Activated naive CD4-positive, alpha-beta T cell treated with anti-CD3 and anti-CD28 coated beads for 36 hours (primary cell): ENCODE results near the gene CBY1. TPM values are rescaled to one million over a fixed set of nuclear protein-coding genes. Genes with fewer than 3 reads are reported as not detected.

Experiments
- CTCF ChIA-PET: fragments of 350-600 bp; sonication (Branson Sonifier 250); formaldehyde crosslinking; loops from one replicate; lab custom pipeline; 2021; ENCODE audit warnings: antibody characterized with exemption; lab: Charles Lee
- DNase-seq: peaks from one replicate; pipeline ENCODE4 v3.0.0-alpha.2; 2020
- H3K27ac Mint-ChIP-seq: one replicate; pipeline ENCODE4 v1.8.0; 2021; ENCODE audit warnings: mild to moderate bottlenecking, mixed read lengths
- H3K27me3 Mint-ChIP-seq: one replicate; pipeline ENCODE4 v1.8.0; 2021; ENCODE audit warnings: low read depth, mixed read lengths
- H3K36me3 Mint-ChIP-seq: one replicate; pipeline ENCODE4 v1.8.0; 2021; ENCODE audit warnings: low read depth, mixed read lengths
- H3K4me1 Mint-ChIP-seq: one replicate; pipeline ENCODE4 v1.8.0; 2021; ENCODE audit warnings: low read depth, mixed read lengths
- H3K4me3 Mint-ChIP-seq: one replicate; pipeline ENCODE4 v1.8.0; 2021; ENCODE audit warnings: mild to moderate bottlenecking, moderate library complexity, mixed read lengths
- H3K9me3 Mint-ChIP-seq: one replicate; pipeline ENCODE4 v1.8.0; 2021; ENCODE audit warnings: mixed read lengths
- intact Hi-C: fragments of 100-400 bp; cut with micrococcal nuclease; formaldehyde crosslinking; loops from one replicate; pipeline ENCODE4 v1.15.1; 2023
- total RNA-seq, 2 experiments: library from RNA; stranded (reverse); gene quantifications; one replicate each; pipeline ENCODE4 v1.2.3, GENCODE V29; 2021

The CBY1 gene
- total RNA-seq, 2 experiments from 2014 or later, result 8.8 to 9.4 TPM

GRCh38 chr22:38696606-38697424, 40.4 kb downstream of the CBY1 start:
- DNase-seq, result peak; percentile 77
- Mint-ChIP-seq H3K4me1 (peaks cover 63% of the 10 kb centered on the region), H3K27ac (peak overlapping the region; percentile 93), H3K9me3 (no peaks in the 10 kb centered on the region), H3K4me3 (peak overlapping the region; percentile 42), H3K27me3 (no peaks in the 10 kb centered on the region), H3K36me3 (peaks cover 32% of the 10 kb centered on the region)
- intact Hi-C loops, result loop anchor here (1.0 to 10.0 kb wide), 2 partner anchors 16 to 808 kb away; partner anchors contain the start of genes MIEF1 and TOMM22
- CTCF ChIA-PET, result interaction anchor here (0.7 to 5.6 kb wide), 3 partner anchors 15 to 37 kb away, joined by 3 to 33 read pairs (median 3); partner anchors contain the start of gene TOMM22

- Mint-ChIP-seq H3K27ac (peak overlapping the region; percentile 93), H3K27me3 (no peaks in the 10 kb centered on the region), H3K9me3 (no peaks in the 10 kb centered on the region), H3K4me1 (peaks cover 63% of the 10 kb centered on the region), H3K4me3 (peak overlapping the region; percentile 42), H3K36me3 (peaks cover 32% of the 10 kb centered on the region)
- CTCF ChIA-PET, result interaction anchor here (0.7 to 5.6 kb wide), 3 partner anchors 16 to 37 kb away, joined by 3 to 33 read pairs (median 3); partner anchors contain the start of gene TOMM22
- intact Hi-C loops, result loop anchor here (10.0 kb wide), 1 partner anchor 807 kb away; the partner anchor contains the start of gene MIEF1
- DNase-seq, result no peak
These were observed 41.1 kb downstream of the CBY1 start for GRCh38 chr22:38697425-38698089.

DNA sequence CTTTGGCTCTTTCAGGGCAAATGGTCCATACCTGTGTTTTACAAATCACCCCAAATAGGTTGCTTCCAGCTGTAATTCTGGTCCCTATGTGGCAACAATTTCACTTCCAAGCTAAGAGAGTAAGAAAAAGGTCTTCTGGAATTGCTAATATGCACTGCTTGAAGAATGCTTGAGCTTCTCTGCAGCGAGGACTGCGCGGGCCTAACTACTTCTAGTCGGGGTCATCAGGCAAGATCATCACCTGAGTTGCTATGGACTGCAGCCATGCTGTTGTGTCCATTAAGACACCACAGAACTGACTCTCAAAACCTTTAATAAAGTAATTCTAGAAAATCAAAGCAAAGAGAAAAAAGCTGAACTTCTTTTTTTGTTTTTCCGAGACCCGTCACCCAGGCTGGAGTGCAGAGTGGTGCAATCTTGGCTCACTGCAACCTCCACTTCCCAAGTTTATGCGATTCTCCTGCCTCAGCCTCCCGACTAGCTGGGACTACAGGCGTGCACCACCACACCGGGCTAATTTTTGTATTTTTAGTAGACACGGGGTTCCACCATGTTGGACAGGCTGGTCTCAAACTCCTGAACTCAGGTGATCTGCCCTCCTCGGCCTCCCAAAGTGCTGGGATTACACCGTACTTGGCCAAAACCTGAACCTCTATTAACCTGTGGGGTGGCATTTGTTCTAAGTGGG, 42.1 kb downstream of the CBY1 start:
- DNase-seq, result no peak
- CTCF ChIA-PET, result interaction anchor here (0.6 to 5.6 kb wide), 5 partner anchors 15 to 616 kb away, joined by 3 to 33 read pairs (median 6); partner anchors contain the start of gene TOMM22
- peak overlapping the region; percentile 93 for H3K27ac Mint-ChIP-seq
- peaks cover 60% of the 10 kb centered on the region for H3K4me1 Mint-ChIP-seq
- H3K9me3 Mint-ChIP-seq, result no peaks in the 10 kb centered on the region
- intact Hi-C loops, result loop anchor here (10.0 kb wide), 1 partner anchor 806 kb away; the partner anchor contains the start of gene MIEF1
- H3K36me3 Mint-ChIP-seq, result peaks cover 32% of the 10 kb centered on the region
- peak overlapping the region; percentile 91 for H3K4me3 Mint-ChIP-seq
- H3K27me3 Mint-ChIP-seq, result no peaks in the 10 kb centered on the region

DNA sequence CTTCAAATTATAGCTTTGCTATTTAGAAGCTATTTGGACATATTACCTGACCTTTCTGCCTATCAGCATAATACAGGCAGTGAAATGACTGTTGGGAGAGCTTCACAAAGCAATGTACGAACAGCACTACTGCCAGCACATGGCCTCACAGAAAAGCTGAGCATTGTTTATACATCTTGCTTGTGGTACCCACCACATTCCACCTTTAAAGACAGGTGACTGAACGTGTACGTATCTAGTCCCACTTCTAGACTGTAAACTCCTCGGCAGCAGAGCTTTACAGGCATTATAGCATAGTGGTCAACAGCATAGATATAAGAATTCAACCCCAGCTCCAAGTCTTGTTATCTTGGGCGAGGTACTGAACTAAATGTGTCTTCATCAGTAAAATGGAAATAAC, 42.7 kb downstream of the CBY1 start:
- Mint-ChIP-seq H3K9me3 (no peaks in the 10 kb centered on the region), H3K4me3 (peak overlapping the region; percentile 91), H3K27me3 (no peaks in the 10 kb centered on the region), H3K27ac (peak overlapping the region; percentile 93), H3K36me3 (peaks cover 31% of the 10 kb centered on the region), H3K4me1 (peaks cover 60% of the 10 kb centered on the region)
- no peak for DNase-seq
- CTCF ChIA-PET, result interaction anchor here (1.0 to 5.6 kb wide), 4 partner anchors 15 to 26 kb away, joined by 3 to 33 read pairs (median 6); partner anchors contain the start of gene TOMM22
- intact Hi-C loops, result loop anchor here (10.0 kb wide), 1 partner anchor 806 kb away; the partner anchor contains the start of gene MIEF1

DNA sequence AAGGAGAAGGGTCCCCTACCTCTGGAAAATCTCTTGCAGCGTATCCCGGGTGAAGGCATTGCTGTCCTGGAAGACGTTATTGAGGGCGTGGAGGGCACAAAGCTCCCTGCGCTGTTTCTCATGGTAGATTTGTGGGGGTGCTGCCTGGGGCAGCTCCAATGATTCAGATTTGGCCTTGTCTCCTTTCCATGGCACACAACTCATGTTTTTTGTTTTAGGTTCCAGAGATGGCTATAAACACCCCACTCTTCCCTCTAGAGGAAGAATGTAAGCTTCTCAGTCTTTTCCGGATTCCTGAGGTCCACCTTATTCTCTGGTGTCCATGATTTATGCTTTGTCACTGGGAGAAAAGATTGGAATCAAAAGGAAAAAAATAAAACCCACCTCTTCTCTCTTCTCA, 43.3 kb downstream of the CBY1 start:
- peaks cover 28% of the 10 kb centered on the region for H3K36me3 Mint-ChIP-seq
- peaks cover 60% of the 10 kb centered on the region for H3K4me1 Mint-ChIP-seq
- CTCF ChIA-PET, result interaction anchor here (0.7 to 5.6 kb wide), 5 partner anchors 16 to 644 kb away, joined by 3 to 33 read pairs (median 6); partner anchors contain the start of gene TOMM22
- H3K9me3 Mint-ChIP-seq, result no peaks in the 10 kb centered on the region
- H3K27ac Mint-ChIP-seq, result peak overlapping the region; percentile 93
- peak overlapping the region; percentile 91 for H3K4me3 Mint-ChIP-seq
- intact Hi-C loops, result loop anchor here (10.0 kb wide), 3 partner anchors 285 to 805 kb away; partner anchors contain the start of genes APOBEC3B and MIEF1
- H3K27me3 Mint-ChIP-seq, result no peaks in the 10 kb centered on the region
- no peak for DNase-seq

DNA sequence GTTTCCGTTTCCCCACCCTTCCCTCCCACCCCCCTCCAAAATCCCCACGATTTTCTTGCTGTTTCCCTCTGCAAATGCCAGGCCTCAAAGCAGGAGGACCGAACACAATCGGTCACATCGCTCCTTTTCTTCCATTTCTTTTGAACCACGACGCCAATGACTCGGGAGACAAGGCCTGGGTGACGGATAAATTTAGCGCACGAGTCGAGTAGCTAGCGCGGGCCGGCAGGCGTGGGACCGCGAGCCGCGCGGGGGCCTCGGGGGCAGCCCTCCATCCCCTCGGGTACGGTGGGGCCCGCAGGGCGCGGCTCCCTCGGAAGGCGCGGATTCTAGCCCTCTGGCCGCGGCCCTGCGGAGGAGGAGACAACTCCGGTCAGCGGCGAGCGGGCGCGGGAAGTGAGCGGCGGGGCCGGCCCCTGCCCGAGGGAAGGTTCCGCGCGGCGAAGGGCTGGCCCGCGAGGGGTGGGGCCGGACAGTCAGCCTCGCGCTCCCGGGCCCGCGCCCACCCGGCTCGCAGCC, 43.9 kb downstream of the CBY1 start:
- H3K9me3 Mint-ChIP-seq, result no peaks in the 10 kb centered on the region
- H3K4me1 Mint-ChIP-seq, result peaks cover 59% of the 10 kb centered on the region
- no peaks in the 10 kb centered on the region for H3K27me3 Mint-ChIP-seq
- peak overlapping the region; percentile 91 for H3K4me3 Mint-ChIP-seq
- peak overlapping the region; percentile 93 for H3K27ac Mint-ChIP-seq
- H3K36me3 Mint-ChIP-seq, result peaks cover 23% of the 10 kb centered on the region
- CTCF ChIA-PET, result interaction anchor here (1.7 to 5.6 kb wide), 2 partner anchors 16 to 19 kb away, joined by 7 to 33 read pairs; partner anchors contain the start of gene TOMM22
- peak; percentile 37 for DNase-seq
- intact Hi-C loops, result loop anchor here (10.0 kb wide), 2 partner anchors 284 to 306 kb away; partner anchors contain the start of gene APOBEC3B

DNA sequence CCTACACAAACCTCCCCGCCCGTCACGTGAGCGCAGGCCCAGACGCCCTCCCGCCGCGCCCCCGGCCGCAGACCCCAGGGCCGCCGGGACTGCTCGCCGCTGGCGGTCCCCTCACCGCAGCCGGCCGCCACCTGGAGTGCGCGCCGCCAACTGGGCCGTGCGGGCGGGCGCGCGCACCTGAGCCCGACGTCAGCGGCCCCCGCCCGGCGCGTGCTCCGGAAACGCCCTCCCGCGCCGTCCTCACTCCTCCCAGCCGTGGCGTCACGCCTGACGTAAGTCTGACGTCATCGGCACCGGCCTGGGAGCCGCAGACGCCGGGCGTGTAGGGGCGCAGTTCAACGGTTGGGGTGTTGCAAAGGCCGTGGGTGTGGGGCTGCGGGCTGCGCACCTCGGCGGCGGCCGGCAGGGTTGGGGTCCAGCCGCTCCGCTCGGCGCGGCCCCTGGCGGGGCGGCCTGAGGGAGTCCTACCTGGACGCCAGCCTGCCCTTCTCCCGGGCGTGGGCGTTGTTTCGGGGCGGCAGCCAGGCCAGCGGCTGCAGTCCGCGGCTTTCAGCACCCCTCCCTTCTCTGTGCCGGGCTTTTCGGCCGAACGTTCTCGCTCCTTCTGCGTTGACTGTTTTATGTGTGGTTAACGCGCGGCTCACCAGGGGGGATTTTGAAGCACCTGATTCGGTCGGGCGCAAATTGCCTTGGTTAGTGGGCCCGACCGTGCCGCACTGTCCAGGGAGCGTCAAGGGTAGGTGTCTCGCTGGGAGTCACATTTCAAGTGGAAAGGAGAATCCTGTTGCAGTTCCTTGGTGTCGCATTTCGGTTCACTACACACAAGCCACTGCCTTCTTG, 44.6 kb downstream of the CBY1 start, which contains the start of gene JOSD1:
TSS of gene JOSD1 (minus strand) at position 155 of the 840 bp plus-strand sequence. CDS start 956 bp downstream, outside the sequence.
- CTCF ChIA-PET, result no interaction called here
- no peaks in the 10 kb centered on the region for H3K9me3 Mint-ChIP-seq
- peak; percentile 97 for DNase-seq
- no peaks in the 10 kb centered on the region for H3K27me3 Mint-ChIP-seq
- peaks cover 55% of the 10 kb centered on the region for H3K4me1 Mint-ChIP-seq
- intact Hi-C loops, result loop anchor here (10.0 kb wide), 2 partner anchors 284 to 306 kb away; partner anchors contain the start of gene APOBEC3B
- peaks cover 23% of the 10 kb centered on the region for H3K36me3 Mint-ChIP-seq
- H3K27ac Mint-ChIP-seq, result peak within 1 kb of the TSS; percentile 93
- peak within 1 kb of the TSS; percentile 91 for H3K4me3 Mint-ChIP-seq

- Mint-ChIP-seq H3K36me3 (peaks cover 22% of the 10 kb centered on the region), H3K27ac (peak overlapping the region; percentile 92), H3K9me3 (no peaks in the 10 kb centered on the region), H3K4me1 (peaks cover 44% of the 10 kb centered on the region), H3K4me3 (peak overlapping the region; percentile 85), H3K27me3 (no peaks in the 10 kb centered on the region)
- no peak for DNase-seq
- intact Hi-C loops, result loop anchor here (1.0 to 10.0 kb wide), 13 partner anchors 23 to 816 kb away; partner anchors contain the start of genes APOBEC3B, APOBEC3H, ATF4 and CBY1
- CTCF ChIA-PET, result no interaction called here
These were observed 48.3 kb downstream of the CBY1 start for GRCh38 chr22:38704654-38705234.

GRCh38 chr22:38705235-38706100, 49.0 kb downstream of the CBY1 start, which contains the start of gene GTPBP1:
GTPBP1 (plus strand) TSS chr22:38705944; CDS start chr22:38705956, 12 bp downstream.
- Mint-ChIP-seq H3K27ac (peak within 1 kb of the TSS; percentile 92), H3K4me1 (peaks cover 47% of the 10 kb centered on the region)
- intact Hi-C loops, result loop anchor here (1.0 to 10.0 kb wide), 13 partner anchors 24 to 815 kb away; partner anchors contain the start of genes APOBEC3B, APOBEC3H, ATF4 and CBY1

More at GRCh38 chr22:38705235-38706100, 49.0 kb downstream of the CBY1 start, which contains the start of gene GTPBP1:
- Mint-ChIP-seq H3K9me3 (no peaks in the 10 kb centered on the region), H3K4me3 (peak within 1 kb of the TSS; percentile 86), H3K36me3 (peaks cover 19% of the 10 kb centered on the region), H3K27me3 (no peaks in the 10 kb centered on the region)
- CTCF ChIA-PET, result interaction anchor here (0.9 to 1.0 kb wide), 2 partner anchors 23 to 270 kb away, joined by 3 to 4 read pairs; partner anchors contain the start of gene TOMM22
- DNase-seq, result peak; percentile 99
